Measurements from ENCODE around the gene SPIN2B. TPM values are rescaled to one million over a fixed set of nuclear protein-coding genes. Genes with fewer than 3 reads are reported as not detected.

Gene SPIN2B
- total RNA-seq, 2 experiments from 2014 or later = 6.8 to 8.2 TPM

Other genes starting within 250 kb of the SPIN2B start
- gene SPIN3, start 126.0 kb downstream of the SPIN2B start, total RNA-seq = 10 to 100 TPM in 1 of 2 experiments, 1 to 10 TPM in 1; 8.6 to 10.3 TPM
- gene SPIN2A, start 15.8 kb upstream of the SPIN2B start, total RNA-seq = under 1 TPM; 0.72 to 0.74 TPM
- gene FAAH2, start 165.2 kb upstream of the SPIN2B start, total RNA-seq = 10 to 100 TPM in 1 of 2 experiments, 1 to 10 TPM in 1; 9.6 to 12.0 TPM